ENCODE data around the gene USP34.
"Not testable (repeated sequence)": the region's sequence is repeated elsewhere in the genome, so short reads cannot be mapped to it uniquely, and the experiment has no call there.

USP34 gene

GRCh38 chr2:61470122-61470951 is 550 bp downstream of the USP34 start:
- Histone ChIP-seq H3K4me1 (ENCODE audit: control insufficient read depth, insufficient read depth, low read length) (no peaks in the 10 kb centered on the region; the same call in 1 of the 2 replicates), H3K4me3 (ENCODE audit: low read depth, low read length) (peak overlapping the region; percentile 71), H3K9me3 (ENCODE audit: control insufficient read depth, insufficient read depth, low read depth, low read length) (no peaks in the 10 kb centered on the region), H3K36me3 (ENCODE audit: control insufficient read depth in 2 of 2, insufficient read depth in 1 of 2, low read length in 2 of 2) (peaks cover 4 to 14% of the 10 kb centered on the region in 2 experiments; a peak in 2 of 3 replicates), H3K27ac (ENCODE audit: extremely low read depth, low read depth, low read length) (peak overlapping the region; percentile 98)
- POLR2A ChIA-PET: interaction anchor here (0.7 to 1.2 kb wide), 3 partner anchors 10 to 67 kb away, joined by 3 to 4 read pairs (median 4); no protein-coding TSS in a partner anchor
- CTCF ChIA-PET: no interaction called here
- TF ChIP-seq ZNF18 (tag by site-specific recombination; IDR thresholded peaks at IDR 0.05): 0 out of 2 replicates have a peak, but pooled peaks have one; percentile 36
- no peak for TF ChIP-seq GLI2 (tag by site-specific recombination; IDR thresholded peaks at IDR 0.05; ENCODE audit: borderline replicate concordance, low read depth)
- no peak for TF ChIP-seq ZNF747 (tag by site-specific recombination; IDR thresholded peaks at IDR 0.05)
- TF ChIP-seq ZBTB8A (tag by site-specific recombination; IDR thresholded peaks at IDR 0.05): 0 out of 2 replicates have a peak, but pooled peaks have one; percentile 5
- TF ChIP-seq ZBTB17 (tag by site-specific recombination; IDR thresholded peaks at IDR 0.05): 0 out of 2 replicates have a peak, but pooled peaks have one; percentile 4
- no peak for TF ChIP-seq ZXDB (tag by site-specific recombination; IDR thresholded peaks at IDR 0.05)
- peak; percentile 3; the same call in 1 of the 2 replicates for TF ChIP-seq GLIS2 (tag by site-specific recombination; IDR thresholded peaks at IDR 0.05)
- TF ChIP-seq PRDM10 (tag by site-specific recombination; IDR thresholded peaks at IDR 0.05): peak; percentile 6; the same call in 1 of the 2 replicates
- peak; percentile 29; the same call in 1 of the 2 replicates for TF ChIP-seq ZNF335 (tag by site-specific recombination; conservative IDR thresholded peaks at IDR 0.05)
- no peak for TF ChIP-seq ZNF792 (tag by site-specific recombination; IDR thresholded peaks at IDR 0.05)
- TF ChIP-seq ZNF510 (tag by site-specific recombination; IDR thresholded peaks at IDR 0.05; ENCODE audit: insufficient replicate concordance): no peak
- peak; percentile 16; the same call in 1 of the 2 replicates for TF ChIP-seq ZBTB20 (tag by site-specific recombination; IDR thresholded peaks at IDR 0.05)

DNA sequence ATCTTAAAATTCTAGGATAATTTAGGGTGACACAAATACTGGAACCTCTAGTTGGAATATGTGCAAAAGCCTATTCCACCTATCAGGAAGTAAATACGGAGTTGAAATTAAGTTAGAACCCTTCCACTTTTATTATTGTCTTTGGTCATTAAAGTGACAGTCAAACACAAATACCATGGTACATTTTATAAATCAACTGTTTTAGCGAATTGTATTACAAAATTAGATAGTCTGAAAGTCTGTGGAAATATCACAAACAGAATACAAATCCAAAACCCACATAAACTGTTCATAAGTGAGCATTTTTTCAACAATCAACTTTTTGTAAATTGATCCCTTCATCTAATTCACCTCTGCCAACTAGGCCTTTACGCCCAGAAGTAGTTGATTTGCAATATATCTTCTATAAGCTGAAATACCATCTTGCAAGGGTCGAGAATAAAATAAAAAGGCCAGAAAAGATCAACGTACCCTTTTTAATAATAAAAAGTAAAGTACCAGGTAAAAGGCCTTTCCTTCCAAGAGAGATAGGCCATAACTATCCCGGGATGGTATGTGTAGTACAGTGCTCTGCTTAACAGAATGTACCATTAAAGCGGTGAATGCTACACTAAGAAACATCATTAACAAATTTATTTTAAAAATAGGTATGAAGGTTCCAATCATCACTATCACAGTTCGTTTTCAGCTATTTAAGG is 1.3 kb downstream of the USP34 start:
- TF ChIP-seq ZNF366 (tag by site-specific recombination; conservative IDR thresholded peaks at IDR 0.05): peak; percentile 38; the same call in 1 of the 2 replicates
- TF ChIP-seq PRDM10 (tag by site-specific recombination; IDR thresholded peaks at IDR 0.05): peak; percentile 90
- TF ChIP-seq PRDM6 (tag by site-specific recombination; IDR thresholded peaks at IDR 0.05): peak; percentile 61
- TF ChIP-seq MZF1 (tag by site-specific recombination; IDR thresholded peaks at IDR 0.05; ENCODE audit: borderline replicate concordance): no peak
- TF ChIP-seq ZBTB8A (tag by site-specific recombination; IDR thresholded peaks at IDR 0.05): 0 out of 2 replicates have a peak, but pooled peaks have one; percentile 5
- TF ChIP-seq ZNF610 (tag by site-specific recombination; IDR thresholded peaks at IDR 0.05; ENCODE audit: borderline replicate concordance): no peak
- ChIA-PET CTCF (no interaction called here), POLR2A (interaction anchor here (0.8 to 1.2 kb wide), 2 partner anchors 10 to 67 kb away, joined by 3 to 4 read pairs; no protein-coding TSS in a partner anchor)
- H3K9me3 ChIP-seq (ENCODE audit: control insufficient read depth, insufficient read depth, low read depth, low read length): no peaks in the 10 kb centered on the region
- H3K36me3 ChIP-seq (ENCODE audit: control insufficient read depth in 2 of 2, insufficient read depth in 1 of 2, low read length in 2 of 2): peaks cover 4 to 14% of the 10 kb centered on the region in 2 experiments; a peak in 2 of 3 replicates
- peak overlapping the region; percentile 71 for H3K4me3 ChIP-seq (ENCODE audit: low read depth, low read length)
- H3K4me1 ChIP-seq (ENCODE audit: control insufficient read depth, insufficient read depth, low read length): no peaks in the 10 kb centered on the region; the same call in 1 of the 2 replicates
- peak overlapping the region; percentile 98 for H3K27ac ChIP-seq (ENCODE audit: extremely low read depth, low read depth, low read length)

DNA sequence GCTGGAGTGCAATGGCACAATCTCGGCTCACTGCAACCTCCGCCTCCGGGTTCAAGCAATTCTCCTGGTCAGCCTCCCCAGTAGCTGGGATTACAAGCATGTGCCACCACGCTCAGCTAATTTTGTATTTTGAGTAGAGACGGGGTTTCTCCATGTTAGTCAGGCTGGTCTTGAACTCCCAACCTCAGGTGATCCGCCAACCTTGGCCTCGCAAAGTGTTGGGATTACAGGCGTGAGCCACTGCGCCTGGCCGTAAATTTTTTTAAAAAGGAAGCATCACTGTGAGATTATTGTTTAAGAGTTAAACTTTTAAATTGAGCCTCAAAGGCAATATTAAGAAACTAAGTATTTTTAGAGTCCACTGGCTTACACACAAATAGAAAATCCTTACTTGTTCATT is 2.7 kb downstream of the USP34 start:
- H3K9me3 ChIP-seq (ENCODE audit: control insufficient read depth, insufficient read depth, low read depth, low read length); CTCF ChIA-PET; H3K4me1 ChIP-seq (ENCODE audit: control insufficient read depth, insufficient read depth, low read length); H3K27ac ChIP-seq (ENCODE audit: extremely low read depth, low read depth, low read length); H3K4me3 ChIP-seq (ENCODE audit: low read depth, low read length): not testable (repeated sequence)
- peaks cover 4 to 14% of the 10 kb centered on the region in 2 experiments; a peak in 2 of 3 replicates for H3K36me3 ChIP-seq (ENCODE audit: control insufficient read depth in 2 of 2, insufficient read depth in 1 of 2, low read length in 2 of 2)
- POLR2A ChIA-PET: interaction anchor here (0.7 kb wide), 1 partner anchor 70 kb away, joined by 3 read pairs; the partner anchor contains the start of gene XPO1
